HepG2 (cell line): ENCODE data around the gene PRSS58.
A peak's percentile ranks its signal among the peaks of the same experiment; 100 is the strongest.

Source experiments
- CTCF ChIP-seq: sonication (generic); formaldehyde crosslinking; IDR thresholded peaks from 2 replicates; pipeline ENCODE4 v1.5.0; 2020; ENCODE audit warnings: mild to moderate bottlenecking, missing genetic modification reagents, moderate library complexity
- NAIF1 ChIP-seq: sonication (generic); formaldehyde crosslinking; IDR thresholded peaks from 2 replicates; pipeline ENCODE4 v1.5.0; 2020; ENCODE audit warnings: mild to moderate bottlenecking, missing genetic modification reagents, borderline replicate concordance

GRCh38 chr7:142303650-142304049 lies 45.8 kb upstream of the PRSS58 start:
- TF ChIP-seq NAIF1 (CRISPR knock-in tag) (no peak), CTCF (CRISPR knock-in tag) (peak; percentile 25; the same call in 1 of the 2 replicates)
